GM21381 (cell line): ENCODE data around the gene SEH1L.

Source experiments
- ATAC-seq: cut with Tn5 transposase; IDR thresholded peaks from one replicate; pipeline ENCODE4 v1.9.1; 2021; ENCODE audit warnings: mild to moderate bottlenecking, moderate library complexity; ENCODE audit not compliant: unreplicated experiment

SEH1L gene

DNA sequence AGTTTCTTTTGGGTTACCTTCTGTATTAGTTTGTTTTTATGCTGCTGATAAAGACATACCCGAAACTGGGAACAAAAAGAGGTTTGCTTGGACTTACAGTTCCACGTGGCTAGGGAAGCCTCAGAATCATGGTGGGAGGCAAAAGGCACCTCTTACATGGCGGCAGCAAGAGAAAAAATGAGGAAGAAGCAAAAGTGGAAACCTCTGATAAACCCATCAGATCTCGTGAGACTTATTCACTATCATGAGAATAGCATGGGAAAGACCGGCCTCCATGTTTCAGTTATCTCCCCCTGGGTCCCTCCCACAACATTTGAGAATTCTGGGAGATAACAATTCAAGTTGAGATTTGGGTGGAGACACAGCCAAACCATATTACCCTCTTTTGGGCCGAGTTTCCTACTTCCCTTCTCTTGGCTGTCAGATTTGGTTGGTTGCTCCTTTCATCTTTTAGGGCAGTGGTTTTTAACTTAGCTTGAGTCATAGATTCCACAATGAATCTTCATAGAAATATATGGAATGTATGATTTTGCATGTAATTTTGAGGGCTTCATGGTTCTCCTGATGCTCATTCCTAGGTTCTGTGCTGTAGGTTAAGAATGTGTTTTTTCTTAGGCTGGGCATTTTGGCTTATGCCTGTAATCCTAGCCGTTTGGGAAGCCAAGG lies 87.6 kb downstream of the SEH1L start:
- ATAC-seq, result no peak

DNA sequence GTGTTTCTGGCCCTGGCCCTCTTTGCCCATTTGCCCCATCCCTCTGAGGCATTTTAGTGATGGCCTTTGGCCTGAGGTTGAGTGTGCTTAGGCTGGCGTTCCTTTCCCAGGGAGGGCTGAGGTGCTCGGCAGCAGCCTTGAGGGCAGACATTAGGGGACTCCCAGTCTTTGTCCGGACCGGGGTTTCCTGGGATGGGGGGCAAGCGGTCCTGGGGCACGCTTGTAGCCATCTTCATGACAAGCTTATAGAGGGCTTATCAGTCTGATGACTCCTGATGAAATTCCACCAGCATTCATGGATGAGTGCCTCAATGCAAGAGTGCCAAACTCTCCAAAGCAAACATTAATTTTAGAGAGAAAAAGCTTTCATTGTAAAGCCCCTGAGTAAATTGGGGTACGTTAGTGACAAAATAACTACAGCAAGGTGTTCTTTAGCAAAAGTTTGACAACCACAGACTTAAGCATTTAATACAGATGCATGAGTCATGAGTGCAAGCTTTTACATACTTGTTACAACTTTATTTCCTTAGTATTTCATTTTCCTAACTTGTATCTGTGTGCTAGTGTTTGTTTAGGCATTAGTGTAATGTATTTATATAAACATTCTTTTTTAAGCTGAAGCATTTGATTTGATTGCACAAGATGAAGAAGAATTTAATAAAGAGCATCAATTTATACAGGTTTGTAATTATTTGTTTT lies 89.0 kb downstream of the SEH1L start:
- ATAC-seq, result no peak
